ENCODE data around the gene AK3.
"Not testable (repeated sequence)": the region's sequence is repeated elsewhere in the genome, so short reads cannot be mapped to it uniquely, and the experiment has no call there.

AK3 gene

DNA sequence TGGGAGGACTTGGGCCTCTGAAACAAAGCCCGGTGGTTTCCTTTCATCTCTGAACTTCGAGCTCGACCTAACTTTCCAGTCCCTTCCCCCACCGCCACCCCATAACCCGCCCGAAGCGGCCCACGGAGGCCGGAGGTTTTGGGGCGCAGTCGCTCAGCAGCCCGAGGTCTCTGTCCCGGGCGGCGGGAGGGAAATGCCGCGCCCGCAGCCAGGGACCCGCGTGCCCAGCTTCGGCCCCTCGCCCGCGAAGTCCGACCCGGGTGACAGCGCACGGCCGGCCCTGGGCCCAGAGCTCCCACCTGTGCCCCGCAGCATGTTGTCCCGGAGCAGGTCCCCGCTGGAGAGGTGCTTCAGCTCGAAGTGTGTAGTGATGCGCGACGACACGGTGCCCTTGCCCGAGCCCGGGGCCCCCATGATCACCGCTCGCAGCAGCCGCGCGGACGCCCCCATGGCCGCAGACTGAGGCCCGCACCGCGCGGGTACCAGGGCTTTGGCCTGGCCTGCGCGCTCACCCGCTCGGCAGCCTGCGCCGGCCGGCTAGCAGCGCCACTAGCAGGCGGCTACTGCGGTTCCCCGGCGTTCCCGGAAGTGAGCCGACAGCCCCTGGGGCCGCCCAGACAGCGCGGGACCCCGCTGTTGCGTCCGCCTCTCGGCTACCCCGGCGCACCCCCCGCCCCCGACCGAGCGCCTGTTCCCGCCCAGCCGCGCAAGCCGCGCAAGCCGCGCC lies at the start of gene AK3:
TSS of gene AK3 (minus strand) at position 565 of the 727 bp plus-strand sequence. CDS start at position 450, 115 bp downstream.
- in situ Hi-C loops (cut with MboI; ENCODE audit: low sequenced_read_pairs) = no loop called here

DNA sequence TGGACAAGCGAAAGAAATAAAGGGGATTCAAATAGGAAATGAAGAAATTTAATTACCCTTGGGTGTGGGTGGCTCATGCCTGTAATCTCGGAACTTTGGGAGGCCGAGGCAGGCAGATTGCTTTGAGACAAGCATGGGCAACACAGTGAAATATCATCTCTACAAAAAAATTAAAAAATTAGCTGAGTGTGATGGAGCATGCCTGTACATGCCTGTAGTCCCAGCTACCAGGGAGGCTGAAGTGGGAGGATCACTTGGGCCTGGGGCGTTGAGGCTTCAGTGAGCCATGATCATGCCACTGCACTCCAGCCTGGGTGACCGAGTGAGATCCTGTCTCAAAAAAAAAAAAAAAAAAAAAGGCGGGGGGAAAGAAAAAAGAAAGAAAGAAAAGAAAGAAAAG lies 47.7 kb upstream of the AK3 start:
- in situ Hi-C loops (cut with MboI; ENCODE audit: low sequenced_read_pairs) = no loop called here

DNA sequence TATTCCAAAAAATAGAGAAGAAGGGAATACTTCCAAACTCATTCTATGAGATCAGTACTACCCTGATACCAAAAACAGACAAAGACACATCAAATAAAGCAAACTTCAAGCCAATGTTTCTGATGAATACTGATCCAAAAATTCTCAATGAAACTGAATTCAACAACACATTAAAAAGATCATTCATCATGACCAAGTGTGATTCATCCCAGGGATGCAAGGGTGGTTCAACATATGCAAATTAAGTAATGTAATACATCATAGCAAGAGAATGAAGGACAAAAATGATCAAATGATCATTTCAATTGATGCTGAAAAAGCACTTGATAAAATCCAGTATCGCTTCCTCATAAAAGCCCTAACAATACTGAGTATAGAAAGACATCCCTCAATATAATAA lies 46.9 kb upstream of the AK3 start:
- in situ Hi-C loops (cut with MboI; ENCODE audit: low sequenced_read_pairs) = no loop called here

DNA sequence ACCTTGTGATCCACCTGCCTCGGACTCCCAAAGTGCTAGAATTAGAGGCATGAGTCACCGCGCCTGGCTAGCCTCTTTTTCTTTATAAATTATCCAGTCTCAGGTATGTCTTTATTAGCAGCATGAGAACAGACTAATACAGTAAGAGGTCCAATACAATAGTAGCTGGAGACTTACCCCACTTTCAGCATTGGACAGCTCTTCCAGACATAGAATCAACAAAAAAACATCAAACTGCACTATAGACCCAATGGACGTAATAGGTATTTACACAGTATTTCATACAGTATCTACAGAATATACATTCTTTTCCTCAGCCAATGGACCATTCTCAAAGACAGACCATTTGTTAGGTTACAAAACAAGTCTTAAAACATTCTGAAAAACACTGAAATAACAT lies 45.6 kb upstream of the AK3 start:
- in situ Hi-C loops (cut with MboI; ENCODE audit: low sequenced_read_pairs) = no loop called here

DNA sequence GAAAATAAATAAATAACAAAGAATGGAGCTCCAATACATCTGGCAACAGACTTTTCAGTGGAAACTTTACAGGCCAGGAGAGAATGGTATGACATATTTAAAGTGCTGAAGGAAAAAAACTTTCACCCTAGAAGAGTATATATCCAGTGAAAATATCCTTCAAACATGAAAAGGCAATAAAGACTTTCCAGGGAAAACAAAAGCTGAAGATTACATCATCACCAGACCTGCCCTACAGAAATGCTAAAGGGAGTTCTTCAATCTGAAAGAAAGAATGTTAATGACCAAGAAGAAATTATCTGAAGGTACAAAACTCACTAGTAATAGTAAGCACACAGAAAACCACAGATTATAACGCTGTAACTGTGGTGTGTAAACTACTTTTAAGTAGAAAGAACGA lies 43.4 kb upstream of the AK3 start:
- in situ Hi-C loops (cut with MboI; ENCODE audit: low sequenced_read_pairs) = no loop called here

DNA sequence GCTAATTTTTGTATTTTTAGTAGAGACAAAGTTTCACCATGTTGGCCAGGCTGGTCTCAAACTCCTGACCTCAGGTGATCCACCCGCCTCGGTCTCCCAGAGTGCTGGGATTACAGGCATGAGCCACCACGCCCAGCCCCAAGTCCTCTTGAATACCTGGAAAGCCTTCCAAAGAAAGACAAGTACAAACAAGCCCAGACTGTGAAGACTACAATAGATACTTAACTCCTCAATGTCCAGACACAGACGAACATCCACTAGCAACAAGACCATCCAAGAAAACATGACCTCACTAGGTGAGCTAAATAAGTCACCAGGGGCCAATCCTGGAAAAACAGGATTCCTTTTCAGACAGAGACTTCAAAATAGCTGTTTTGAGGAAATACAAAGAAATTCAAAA lies 42.2 kb upstream of the AK3 start:
- in situ Hi-C loops (cut with MboI; ENCODE audit: low sequenced_read_pairs) = not testable (repeated sequence)

DNA sequence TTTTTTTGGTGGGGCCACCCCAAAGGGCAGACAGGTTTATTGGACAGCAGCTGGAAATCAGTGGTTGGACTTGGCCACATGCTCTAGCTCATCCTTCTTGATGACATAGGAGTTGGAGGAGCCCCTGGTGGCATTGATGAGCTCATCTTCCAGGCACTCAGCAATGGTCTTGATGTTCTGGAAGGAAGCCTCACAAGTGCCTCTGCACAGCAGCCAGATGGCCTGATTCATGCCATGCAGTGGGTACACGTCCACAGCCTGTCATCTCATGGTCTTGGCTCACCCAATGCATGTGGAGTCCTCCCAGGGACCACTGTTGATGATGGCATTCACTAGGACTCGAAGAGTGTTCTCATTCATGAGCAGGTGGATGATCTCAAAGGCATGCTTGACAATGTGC lies 40.4 kb upstream of the AK3 start:
- in situ Hi-C loops (cut with MboI; ENCODE audit: low sequenced_read_pairs) = no loop called here

DNA sequence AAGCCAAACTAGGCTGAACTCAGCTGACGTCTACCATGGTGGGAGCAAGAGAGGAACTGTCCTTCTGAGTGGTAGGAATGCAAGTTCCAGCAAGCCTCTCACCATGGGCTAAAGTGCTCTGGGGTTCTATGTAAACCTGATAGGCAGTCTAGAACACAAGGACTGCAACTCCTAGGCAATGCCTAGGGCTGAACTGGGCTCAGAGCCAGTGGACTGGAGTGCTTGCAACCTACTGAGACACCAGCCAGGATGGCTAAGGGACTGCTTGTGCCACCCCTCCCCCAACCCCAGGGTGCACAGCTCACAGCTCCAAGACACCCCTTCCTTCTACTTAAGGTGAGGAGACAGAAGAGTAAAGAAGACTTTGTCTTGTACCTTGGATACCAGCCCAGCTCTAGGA lies 39.6 kb upstream of the AK3 start:
- in situ Hi-C loops (cut with MboI; ENCODE audit: low sequenced_read_pairs) = no loop called here

DNA sequence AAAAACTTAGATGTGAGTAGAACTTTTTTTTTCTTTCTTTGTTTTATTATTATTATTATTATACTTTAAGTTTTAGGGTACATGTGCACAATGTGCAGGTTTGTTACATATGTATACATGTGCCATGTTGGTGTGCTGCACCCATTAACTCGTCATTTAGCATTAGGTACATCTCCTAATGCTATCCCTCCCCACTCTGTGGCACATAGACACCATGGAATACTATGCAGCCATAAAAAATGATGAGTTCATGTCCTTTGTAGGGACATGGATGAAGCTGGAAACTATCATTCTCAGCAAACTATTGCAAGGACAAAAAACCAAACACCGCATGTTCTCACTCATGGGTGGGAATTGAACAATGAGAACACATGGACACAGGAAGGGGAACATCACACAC lies 34.0 kb upstream of the AK3 start:
- in situ Hi-C loops (cut with MboI; ENCODE audit: low sequenced_read_pairs) = loop anchor here (25.0 kb wide), 1 partner anchor 662 kb away; the partner anchor contains the start of gene PLGRKT

DNA sequence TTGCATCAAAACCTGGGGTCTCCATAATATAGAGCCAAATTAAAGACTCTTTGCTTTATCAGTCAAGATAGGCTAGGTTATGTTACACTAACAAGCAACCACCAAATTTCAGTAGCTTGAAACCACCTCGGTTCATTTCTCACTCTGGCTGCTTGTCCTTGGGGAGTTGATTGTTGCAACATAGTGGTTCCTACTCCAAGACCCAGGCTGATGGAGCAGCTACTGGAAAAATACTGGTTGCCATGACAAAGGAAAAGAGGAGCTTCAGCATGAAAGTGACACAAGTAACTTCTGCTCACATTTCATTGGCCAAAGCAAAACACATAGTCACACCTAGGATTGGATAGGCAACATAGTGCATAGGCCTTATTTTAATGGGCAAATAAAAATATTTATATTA lies 33.2 kb upstream of the AK3 start:
- in situ Hi-C loops (cut with MboI; ENCODE audit: low sequenced_read_pairs) = loop anchor here (25.0 kb wide), 1 partner anchor 663 kb away; the partner anchor contains the start of gene PLGRKT

DNA sequence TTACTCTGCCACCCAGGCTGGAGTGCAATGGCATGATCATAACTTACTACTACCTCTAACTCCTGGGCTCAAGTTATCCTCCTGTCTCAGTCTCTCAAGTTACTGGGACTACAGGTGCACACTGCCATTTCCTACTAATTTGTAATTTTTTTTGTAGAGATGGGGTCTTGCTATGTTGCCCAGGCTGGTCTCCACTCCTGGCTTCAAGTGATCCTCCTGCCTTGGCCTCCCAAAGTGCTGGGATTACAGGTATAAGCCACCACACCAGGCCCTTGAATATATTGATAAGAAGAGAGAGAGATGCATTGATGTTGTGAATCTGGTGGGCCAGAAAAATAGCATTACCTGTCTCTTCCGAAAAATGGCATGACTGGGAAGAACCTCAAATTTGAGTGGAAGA lies 30.8 kb upstream of the AK3 start:
- in situ Hi-C loops (cut with MboI; ENCODE audit: low sequenced_read_pairs) = loop anchor here (25.0 kb wide), 1 partner anchor 666 kb away; the partner anchor contains the start of gene PLGRKT

DNA sequence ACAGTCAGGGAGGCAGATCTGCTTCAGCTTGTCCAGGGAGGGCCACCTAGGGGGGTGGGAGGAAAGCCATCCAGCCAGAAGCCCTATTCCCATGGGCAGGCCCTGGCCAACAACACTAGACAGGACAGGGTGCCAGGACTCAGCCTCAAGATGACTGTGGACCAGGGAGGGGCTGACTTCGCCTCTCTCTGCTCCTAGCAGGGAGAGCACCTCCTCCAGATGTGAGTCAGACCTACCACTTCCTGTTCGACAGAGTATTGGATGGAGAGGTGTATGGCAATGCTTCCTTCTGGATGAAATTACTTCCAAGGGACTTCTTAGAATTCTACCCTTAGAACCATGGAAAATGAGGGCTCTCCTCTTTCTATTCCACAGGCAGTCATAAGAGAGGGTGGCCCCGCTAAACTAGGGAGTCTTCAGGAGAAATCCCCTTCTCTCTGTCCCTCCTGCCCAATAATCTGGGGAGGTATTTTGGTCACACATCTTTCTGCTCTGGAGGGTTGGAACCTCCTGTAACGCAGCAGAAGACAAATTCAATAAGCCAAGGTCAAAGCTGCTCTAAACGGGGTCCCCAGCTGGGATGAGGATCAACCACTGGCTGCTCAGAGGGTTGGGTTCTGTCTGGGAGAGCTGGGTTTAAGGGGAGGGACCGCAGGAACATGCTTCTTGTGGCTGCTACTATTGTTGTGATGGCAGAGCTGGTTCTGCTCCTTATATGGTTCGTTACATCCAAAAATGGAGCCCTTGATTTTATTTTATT lies 28.5 kb upstream of the AK3 start:
- in situ Hi-C loops (cut with MboI; ENCODE audit: low sequenced_read_pairs) = loop anchor here (10.0 to 25.0 kb wide), 2 partner anchors 215 to 668 kb away; partner anchors contain the start of genes JAK2 and PLGRKT

DNA sequence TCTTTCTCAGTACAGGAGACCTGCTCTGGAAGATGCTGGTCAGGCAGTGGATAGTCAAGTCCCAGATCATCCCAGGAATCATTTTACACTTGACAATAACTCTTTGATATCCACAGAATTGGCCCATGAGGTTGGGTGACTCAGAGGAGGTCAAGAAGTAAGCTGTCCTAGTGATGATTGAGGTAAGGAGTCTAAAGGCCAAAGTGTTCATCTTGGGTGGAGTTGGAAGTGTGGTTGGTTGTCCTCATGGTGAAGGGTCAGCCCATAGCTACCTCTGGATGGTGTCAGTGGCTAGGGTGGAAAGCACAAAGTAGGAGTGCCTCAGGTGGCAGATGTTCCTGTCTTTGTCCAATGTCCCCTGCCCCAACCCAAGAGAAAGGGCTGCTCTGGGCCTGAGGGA lies 27.7 kb upstream of the AK3 start:
- in situ Hi-C loops (cut with MboI; ENCODE audit: low sequenced_read_pairs) = loop anchor here (10.0 to 25.0 kb wide), 2 partner anchors 216 to 669 kb away; partner anchors contain the start of genes JAK2 and PLGRKT

DNA sequence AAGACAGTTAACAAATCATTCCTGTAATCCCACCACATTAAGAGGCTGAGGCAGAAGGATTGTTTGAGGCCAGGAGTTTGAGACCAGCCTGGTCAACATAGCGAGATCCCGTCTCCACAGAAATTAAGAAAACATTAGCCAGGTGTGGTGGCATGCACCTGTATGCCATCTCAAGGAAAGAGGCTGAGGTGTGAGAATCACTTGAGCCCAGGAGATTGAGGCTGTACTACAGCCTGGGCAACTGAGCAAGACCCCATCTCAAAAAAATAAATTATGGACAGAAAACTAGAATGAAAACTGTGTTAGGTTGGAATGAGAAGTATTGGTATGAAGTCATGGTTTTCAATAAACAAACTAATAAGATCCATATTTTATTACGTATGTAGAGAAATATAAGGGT lies 23.0 kb upstream of the AK3 start:
- in situ Hi-C loops (cut with MboI; ENCODE audit: low sequenced_read_pairs) = loop anchor here (10.0 to 25.0 kb wide), 2 partner anchors 221 to 673 kb away; partner anchors contain the start of genes JAK2 and PLGRKT

DNA sequence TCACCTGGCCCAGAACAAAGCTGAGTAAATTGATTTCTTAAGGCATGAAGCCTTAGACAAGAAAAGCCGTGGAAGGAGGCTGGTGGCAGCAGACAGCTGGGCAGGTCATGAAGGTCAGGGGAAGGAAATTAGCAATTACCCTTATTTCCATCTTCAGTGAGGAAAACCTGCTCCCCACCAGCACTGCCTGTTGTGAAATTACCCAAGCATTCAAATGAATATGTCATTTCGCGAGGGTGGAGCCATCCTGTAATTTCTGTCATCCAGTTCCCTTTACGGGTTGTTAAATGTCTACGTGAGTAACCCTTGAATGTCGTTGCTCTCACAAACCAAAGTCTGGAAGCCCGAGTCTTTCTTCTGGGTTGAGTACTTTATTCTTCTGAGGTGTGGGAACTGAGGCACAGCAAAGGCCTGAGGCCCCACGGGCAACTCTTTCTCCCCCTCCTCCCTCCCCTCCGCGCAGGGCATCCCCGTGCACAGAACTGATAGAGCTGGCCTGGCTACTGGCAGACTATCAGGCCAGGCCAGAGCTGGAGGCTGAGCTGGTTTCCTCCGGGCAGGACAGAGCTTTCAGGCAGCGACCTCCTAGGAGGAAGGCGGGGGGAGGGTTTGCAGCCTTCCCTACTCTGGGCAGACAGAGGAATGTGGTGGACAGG lies 22.0 kb upstream of the AK3 start:
- in situ Hi-C loops (cut with MboI; ENCODE audit: low sequenced_read_pairs) = loop anchor here (10.0 to 25.0 kb wide), 2 partner anchors 222 to 674 kb away; partner anchors contain the start of genes JAK2 and PLGRKT

DNA sequence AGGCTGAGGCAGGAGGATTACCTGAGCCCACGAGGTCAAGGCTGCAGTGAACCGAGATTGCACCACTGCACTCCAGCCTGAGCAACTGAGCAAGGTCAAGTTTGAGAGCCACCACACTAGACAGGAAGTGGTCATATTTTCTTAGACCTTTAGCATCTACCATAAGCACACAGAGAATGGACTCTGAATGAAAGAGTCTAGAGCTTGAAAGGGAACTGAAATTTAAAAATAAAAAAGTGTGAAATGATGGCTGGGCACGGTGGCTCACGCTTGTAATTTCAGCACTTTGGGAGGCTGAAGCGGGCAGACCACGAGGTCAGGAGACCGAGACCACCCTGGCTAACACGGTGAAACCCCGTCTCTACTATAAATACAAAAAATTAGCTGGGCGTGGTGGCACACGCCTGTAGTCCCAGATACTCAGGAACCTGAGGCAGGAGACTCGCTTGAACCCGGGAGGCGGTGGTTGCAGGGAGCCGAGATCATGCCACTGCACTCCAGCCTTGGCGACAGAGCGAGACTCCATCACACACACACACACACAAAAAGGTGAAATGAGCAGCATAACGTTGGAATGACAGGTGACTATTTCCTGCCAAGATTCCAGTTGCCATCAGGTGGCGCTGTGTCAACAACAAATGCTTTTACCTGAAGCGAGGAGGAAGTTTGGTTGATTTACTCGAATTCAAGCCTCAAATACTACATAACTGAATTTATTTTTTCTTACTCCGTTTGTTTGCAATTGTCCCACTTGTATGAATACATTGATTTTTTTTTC lies 21.3 kb upstream of the AK3 start:
- in situ Hi-C loops (cut with MboI; ENCODE audit: low sequenced_read_pairs) = loop anchor here (10.0 to 25.0 kb wide), 2 partner anchors 223 to 675 kb away; partner anchors contain the start of genes JAK2 and PLGRKT

DNA sequence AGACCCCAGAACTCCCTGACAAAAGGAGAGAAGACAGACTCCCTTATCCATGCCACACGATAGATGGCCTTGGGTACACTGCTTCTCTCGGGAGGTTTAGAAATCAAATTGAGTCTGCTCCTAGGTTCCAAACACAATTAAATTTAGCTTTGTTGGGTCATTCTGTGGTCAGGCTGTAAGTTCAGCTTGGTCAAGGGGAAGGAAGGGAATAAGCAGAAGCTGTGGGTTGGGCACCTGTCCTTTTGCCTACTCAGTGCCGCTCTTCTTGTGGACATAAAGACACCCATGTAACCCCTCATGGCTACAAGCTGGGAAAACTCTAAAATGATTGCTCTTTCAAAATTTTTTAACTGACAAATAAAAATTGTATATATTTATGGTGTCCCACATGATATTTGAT lies 19.1 kb upstream of the AK3 start:
- in situ Hi-C loops (cut with MboI; ENCODE audit: low sequenced_read_pairs) = loop anchor here (10.0 to 25.0 kb wide), 2 partner anchors 225 to 677 kb away; partner anchors contain the start of genes JAK2 and PLGRKT

DNA sequence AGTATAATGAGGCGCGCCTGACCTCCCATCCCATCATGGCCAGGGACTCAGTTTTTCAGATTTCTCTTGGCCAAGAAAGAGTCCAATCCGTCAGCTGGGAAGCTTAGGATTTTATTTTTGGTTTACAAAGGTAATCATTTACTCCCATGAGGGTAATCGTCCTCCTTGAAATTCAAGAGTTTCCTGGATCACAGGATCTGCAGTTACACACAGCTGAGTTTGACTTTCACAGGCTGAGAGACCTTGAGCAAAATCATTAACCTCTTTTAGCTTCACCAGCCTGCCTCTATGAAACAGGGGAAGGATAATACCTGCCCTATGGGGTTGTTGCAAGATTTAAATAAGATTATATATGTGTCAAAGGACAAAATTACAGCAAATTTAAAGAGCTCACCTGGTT lies 15.4 kb upstream of the AK3 start:
- in situ Hi-C loops (cut with MboI; ENCODE audit: low sequenced_read_pairs) = loop anchor here (10.0 to 25.0 kb wide), 2 partner anchors 681 to 838 kb away; partner anchors contain the start of gene PLGRKT

DNA sequence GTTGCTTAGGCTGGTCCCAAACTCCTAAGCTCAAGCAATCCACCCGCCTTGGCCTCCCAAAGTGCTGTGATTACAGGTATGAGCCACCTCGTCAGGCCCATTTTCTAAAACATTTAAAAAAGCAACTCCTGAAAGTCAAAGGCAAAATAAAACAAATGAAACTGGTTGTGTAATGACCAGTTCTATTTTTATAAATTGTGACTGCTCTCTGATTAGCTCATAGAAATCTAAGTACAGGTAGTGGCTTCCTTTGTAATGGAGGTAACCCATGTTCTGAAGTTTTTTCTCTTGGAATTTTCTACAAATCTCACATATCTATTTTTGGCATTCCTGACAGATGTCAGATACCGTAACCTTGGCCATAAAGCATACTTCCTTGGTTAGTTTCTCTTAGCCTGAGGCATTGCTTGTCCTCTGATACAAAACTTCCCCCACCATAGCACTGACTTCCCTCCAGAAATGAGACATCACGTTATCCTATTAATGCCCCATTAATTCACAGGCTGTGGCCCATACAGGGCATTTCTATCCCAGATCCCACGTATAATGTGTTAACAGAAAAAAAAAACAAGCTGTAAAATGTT lies 14.1 kb upstream of the AK3 start:
- in situ Hi-C loops (cut with MboI; ENCODE audit: low sequenced_read_pairs) = loop anchor here (10.0 to 25.0 kb wide), 2 partner anchors 682 to 840 kb away; partner anchors contain the start of gene PLGRKT

DNA sequence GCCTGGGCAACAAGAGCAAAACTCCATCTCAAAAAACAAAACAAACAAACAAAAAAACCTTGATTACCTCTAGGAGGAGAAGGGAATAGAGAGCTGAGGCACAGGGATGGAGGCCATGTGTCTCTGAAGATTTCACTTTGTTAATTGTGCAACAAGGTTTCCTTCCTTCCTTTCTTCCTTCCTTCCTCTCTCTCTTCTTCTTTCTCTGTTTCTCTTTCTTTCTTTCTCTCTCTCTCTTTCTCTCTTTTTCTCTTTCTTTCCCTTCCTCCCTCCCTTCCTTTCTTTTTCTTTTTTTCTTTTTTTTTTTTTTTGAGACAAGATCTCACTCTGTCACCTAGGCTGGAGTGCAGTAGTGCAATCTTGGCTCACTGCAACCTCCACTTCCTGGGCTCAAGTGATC lies 13.5 kb upstream of the AK3 start:
- in situ Hi-C loops (cut with MboI; ENCODE audit: low sequenced_read_pairs) = loop anchor here (10.0 to 25.0 kb wide), 2 partner anchors 683 to 840 kb away; partner anchors contain the start of gene PLGRKT
